HG02870 (cell line): ENCODE data around the gene RFX8.

Experiments
- ATAC-seq: cut with Tn5 transposase; IDR thresholded peaks from one replicate; pipeline ENCODE4 v1.9.1; 2021; ENCODE audit warnings: mild to moderate bottlenecking, moderate library complexity; ENCODE audit not compliant: unreplicated experiment

Gene RFX8

DNA sequence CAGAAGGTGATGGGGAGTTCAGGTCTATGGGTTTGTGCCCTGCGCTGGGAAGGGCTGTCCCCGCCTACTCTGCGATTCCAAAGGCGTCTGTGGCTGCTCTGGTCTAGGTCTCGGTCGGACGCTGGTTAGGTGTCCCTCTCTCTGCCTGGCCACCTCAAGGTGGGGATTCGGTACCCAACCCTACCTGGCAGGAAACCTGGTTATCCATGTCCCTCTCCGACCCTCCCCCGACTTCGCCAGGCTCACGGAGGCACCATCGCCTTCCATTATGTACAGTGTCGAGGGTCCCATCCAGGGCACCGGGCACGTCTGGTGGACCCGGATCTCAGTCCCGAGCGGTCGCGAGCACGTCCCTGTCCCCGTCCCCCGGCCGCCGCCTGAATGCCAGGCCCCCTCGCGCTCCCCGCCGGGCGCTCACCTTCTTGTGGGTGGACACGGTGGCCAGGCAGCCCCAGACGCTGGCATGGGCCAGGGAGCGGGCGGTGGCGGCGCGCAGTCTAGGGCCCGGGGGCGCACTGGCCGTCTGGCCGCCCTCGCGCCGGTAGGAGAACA lies 88.2 kb downstream of the RFX8 start:
- ATAC-seq: no peak

DNA sequence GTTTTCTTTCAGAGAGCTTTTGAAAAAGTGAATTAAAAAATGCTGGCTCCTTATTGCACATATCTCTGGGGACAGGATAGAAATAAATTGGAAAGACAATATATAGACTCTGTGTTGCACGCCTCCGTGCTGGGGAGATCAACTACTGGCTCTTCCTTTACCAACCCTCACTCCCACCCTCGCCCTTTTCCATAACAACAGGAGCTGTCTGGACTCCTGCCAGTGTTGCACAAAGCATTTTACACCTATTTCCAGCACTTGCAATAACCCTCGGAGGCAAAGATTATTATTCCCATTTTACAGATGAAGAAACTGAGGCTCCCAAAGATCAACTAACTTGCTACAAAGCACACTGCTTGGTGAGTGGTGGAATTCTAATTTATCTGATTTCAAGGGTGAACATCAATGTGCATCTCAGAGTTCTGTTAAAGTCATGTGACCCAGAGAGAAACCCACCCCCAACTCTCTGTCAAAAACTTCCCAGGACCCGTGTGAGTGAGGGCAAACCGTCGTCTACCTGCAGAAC lies 91.8 kb downstream of the RFX8 start:
- no peak for ATAC-seq

DNA sequence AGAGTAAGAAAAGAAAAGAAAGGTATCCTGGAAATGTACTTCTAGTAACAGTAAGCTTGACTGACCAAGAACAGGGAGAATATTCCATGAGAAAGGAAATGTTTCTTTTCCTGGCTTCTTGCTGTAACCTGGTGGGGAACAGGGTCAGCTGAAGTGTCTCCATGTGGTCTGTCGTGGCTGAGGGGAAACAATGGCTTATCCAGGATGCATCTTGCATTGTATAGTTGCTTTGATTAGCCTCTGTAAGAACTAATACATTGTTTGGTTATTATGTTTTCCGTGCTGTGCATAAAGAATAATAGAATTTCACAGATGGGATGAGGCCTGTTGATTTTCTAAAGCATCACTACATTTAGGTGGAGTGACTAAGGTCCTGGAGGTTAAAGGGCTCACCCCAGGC lies 92.5 kb downstream of the RFX8 start:
- ATAC-seq: no peak

DNA sequence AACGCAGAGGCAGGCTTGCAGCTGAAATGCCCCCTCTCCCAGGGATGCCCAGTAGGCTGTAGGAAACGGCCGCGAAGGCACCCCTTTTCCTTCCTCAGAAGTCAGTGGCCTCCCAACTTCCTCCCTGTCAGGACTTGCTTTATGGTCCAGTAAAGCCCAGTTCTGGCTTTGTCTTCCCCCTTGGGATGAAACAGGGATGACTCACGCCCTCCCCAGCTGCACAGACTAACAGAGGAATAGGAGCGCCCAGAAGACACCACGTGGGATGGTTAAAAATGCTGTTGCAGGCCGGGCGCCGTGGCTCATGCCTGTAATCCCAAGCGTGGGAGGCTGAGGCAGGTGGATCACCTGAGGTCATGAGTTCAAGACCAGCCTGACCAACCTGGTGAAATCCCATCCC lies 94.5 kb downstream of the RFX8 start:
- ATAC-seq: no peak

DNA sequence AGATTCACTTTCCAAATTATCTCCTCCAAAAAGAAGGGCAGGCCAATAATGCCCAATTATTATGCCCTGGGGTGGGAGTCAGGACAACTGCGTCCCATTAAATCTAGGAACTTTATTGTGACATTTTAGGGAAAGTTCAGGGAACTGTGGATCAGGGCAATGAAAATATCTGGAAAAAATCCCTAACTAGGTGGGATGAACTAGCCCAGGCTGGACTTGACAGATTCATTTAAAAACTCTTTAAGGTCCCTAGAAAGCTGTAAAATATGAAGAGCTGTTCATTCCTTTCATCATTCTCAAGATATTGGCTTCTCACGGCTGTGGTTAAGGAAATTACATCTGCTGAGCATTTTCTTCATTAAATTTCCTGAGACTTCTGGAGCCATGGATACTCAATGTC lies 95.8 kb downstream of the RFX8 start:
- no peak for ATAC-seq

DNA sequence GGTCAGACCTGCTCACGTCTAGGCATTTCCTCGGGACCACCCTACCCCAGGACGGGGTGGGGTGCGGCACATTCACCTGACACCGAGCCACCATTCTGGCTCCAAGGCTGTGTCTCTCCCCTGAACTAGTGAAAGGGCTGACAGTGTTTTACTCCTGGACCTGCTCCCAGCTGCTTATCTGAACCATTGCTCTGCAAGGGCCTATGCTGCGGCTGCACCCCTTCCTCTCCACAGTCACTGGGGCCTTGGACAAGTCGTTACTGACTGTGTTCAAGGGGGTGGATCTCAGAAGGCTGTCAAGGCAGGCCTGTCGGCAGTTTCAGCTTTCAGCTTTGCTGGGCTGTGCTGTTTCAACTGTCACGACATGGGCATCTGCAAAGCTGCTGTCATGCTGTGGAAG lies 99.3 kb downstream of the RFX8 start:
- no peak for ATAC-seq

DNA sequence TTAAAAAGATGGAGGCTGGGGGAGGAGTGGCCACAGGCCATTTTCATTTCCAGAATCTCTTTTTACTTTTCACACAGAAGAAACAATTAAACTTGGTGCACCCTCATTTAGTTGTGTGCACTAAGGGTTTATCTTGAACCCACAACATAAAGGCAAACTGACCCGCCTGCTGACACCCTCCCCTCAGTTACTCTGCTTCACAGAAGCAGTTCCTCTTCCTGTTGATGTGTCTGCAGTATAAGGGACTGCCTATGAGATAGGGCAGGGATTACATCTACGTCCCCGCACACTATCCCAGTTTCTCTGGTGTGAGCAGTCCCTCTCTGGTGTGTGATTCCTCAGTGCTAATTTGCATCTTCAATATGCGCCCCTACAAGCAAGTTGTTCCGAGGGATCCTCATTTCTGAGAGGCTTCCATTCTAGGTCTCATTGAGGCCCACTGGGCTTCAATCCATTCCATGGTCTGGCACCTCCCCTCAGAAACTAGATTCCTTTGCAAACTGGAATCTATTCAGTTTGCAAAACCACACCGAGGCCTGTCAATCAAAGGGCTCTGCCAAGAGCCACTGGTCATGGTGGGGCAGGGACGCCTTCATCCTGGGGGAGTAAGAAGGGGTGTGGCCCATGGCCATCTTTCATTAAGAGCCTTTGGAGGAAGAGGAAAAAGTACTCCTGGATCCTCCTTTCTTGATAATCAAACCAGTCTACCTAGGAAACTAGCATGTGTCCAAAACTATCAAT lies 99.9 kb downstream of the RFX8 start:
- ATAC-seq: no peak

DNA sequence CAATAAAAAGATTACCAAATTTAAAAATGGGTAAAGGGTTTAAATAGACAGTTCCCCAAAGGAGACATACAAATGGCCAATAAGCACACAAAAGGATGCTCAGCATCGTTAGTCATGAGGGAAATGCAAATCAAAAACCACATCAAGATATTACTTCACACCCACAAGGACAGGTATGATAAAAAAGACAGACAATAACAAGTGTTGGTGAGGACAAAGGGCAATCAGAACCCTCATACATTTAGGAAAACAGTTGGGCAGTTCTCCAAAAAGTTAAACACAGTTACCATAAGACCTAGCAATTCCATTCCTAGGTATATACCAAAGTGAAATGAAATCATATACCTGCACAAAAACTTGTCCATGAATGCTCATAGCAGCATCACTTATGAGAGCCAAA lies 102.1 kb downstream of the RFX8 start:
- no peak for ATAC-seq

DNA sequence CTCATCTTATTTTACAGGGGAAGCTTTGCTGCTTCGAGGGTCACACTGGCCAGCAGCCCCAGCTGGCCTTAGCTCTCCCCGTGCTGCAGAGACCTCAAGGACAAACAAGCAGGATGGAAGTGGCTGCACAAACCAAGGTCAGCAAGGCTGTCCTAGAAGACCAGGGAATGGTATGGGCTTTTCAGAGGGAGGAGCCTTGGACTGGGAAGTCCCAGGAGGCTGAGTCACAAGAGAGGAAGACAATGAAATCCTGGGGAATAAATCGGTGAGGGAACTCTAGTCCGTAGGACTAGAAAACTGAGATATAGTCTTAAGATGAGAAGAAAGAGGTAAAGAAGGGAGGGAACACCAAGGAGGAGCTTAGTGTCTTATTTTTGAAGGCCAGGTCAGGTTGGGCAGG lies 103.3 kb downstream of the RFX8 start:
- ATAC-seq: no peak

DNA sequence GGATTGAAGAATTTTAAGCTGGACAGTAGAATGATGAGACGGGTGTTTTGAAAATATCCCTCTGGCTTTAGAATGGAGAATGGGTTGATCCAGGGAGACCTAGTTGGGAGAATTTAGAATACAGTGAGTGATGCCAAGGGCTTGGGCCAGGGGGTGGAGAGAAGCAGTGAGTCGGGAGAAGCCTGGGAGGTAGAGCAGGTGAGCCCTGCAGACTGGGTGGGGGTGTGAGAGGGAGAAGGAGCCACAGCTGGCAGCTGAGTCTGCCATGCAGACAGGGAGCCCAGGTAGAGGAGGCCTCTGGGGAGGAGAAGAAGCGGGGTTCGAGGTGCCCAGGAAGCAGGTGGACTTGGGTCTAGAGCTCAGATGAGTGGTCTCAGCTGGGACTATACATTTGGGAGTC lies 105.8 kb downstream of the RFX8 start:
- no peak for ATAC-seq

DNA sequence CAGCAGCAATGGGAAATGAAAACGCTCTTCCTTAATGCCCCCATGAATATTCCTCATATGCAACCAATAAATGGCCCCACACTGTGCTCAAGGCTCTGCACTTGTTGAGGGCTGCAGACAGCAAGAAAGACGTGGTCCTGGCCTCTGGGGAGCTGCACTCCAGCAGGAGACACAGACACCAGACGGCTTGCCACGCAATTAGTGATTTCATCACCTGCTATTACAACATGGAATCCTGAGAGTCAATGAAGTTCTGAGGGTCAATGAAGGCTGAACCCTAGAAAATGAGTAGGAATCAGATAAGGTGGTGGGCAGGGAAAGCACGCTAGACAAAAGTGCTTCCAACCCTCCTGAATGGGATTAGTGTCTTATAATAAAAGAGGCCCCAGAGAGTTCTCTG lies 106.5 kb downstream of the RFX8 start:
- no peak for ATAC-seq

DNA sequence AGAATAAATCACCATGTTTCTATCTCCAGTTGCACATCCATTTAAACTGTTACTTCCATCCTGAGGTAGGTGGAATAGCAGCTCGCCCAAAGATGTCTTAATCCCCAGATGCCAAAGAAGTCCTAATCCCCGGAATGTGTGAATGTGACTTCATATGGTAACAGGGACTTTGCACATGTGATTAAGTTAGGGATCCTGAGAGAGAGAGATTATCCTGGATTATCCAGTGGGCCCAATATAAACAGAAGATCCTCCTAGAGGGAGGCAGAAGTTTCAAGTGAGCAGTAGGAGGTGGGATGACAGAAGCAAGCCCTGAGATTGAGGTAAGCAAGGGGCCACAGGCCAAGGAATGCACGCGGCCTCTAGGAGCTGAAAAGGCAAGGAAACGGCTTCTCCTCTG lies 107.4 kb downstream of the RFX8 start:
- no peak for ATAC-seq

DNA sequence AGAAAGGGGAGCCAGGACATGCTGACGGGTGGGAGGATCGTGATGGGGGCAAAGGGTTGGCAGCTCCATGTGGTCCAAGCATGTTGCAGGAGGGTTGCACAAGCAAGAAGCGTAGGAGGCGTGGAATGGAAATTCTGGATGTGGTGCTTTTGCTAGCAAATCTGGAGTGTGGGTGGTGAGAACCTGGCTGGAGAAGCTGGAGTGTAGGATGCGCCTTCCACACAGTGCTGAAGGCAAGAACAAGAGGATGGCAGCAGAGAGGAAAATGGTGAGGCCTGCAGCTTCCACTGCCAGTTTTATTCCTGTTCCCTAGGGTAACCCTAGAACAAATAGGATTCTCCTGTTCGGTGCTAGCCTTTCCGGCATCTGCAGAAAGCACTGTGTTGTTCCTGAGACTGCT lies 110.0 kb downstream of the RFX8 start:
- ATAC-seq: no peak

DNA sequence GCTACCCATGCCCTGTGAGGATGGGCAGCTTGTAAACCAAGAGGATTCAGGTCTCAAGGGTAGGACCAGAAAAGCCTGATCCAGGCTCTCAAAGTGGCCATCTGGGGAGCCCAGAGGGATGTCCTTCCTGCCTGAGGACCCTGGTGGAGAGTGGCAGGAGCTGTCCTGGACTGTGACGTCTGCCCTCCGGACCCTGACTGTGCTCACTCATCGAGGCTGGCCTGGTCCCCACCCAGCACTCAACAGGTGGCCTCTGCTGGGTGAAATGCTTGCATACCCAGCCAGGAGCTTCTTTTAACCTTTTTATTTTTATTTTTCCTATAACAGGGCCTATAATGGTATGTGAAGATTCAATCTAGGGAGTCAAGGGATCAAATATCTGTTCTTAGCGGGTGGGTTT lies 112.1 kb downstream of the RFX8 start:
- ATAC-seq: no peak

DNA sequence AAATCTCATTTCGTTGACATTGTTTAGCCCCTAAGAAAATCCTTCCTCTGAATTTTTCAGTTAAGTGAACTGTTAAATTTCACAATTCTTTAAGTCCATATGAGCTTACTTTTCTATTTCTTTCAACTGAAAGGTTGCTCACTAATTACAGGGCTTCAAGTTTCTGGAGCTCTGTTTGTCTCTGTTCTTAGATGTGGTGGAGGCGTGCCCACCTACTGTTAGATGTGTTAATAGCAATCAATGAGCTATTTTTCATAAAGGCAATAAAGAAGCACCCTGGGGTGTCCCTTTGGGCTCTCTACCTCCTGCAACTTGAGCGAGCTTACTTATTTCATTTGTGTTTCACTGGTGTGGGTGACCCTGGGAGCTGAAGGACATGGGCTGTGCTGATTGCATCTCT lies 112.6 kb downstream of the RFX8 start:
- no peak for ATAC-seq

DNA sequence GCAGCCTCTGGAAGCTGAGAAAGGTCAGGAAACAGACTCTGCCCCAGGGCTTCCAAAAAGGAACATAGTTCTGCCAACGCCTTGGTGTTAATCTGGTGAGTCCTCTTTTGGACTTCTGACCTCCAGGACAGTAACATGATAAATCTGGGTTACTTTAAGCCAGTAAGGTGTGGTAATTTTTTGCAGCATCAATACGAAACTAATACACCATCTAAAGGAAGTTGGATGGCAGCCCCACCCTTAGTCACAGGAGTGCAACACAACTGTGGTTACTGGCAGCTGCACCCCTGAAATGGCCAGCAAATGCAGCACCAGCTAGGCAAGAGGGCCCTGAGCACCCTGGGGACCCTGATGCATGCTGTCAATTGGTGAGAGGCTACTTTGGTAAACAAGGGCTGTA lies 113.4 kb downstream of the RFX8 start:
- ATAC-seq: no peak

DNA sequence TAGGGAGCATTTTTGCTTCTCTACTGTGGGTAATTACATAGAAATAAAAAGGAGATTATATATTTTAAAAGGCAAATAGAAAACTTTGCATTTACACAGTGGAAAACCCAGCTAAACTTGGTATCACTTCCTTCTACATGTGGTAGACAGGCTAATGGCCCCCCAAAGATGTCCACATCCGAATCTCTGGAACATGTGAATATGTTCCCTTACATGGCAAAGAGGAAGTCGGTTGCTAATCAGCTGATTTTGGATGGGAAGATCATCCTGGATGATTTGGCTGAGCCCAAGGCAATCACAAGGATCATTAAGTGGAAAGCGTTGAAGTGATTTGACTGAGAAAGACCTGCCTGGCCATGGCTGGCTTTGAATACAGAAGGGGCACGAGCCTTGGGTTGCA lies 113.8 kb downstream of the RFX8 start:
- ATAC-seq: no peak

DNA sequence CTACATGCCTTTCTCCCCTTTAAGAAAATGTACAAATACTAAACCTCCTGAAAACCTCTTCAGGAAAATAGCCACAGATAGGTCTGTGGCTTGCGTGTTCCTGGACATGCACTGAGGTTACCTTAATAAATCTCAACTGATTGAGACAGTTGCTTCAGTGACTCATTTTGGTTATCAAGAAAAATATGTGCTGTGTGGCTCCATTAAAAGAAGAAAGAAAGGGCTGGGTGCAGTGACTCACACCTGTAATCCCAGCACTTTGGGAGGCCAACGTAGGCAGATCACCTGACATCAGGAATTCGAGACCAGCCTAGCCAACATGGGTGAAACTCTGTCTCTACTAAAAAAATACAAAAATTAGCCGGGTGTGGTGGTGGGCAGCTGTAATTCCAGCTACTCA lies 114.7 kb downstream of the RFX8 start:
- ATAC-seq: no peak

DNA sequence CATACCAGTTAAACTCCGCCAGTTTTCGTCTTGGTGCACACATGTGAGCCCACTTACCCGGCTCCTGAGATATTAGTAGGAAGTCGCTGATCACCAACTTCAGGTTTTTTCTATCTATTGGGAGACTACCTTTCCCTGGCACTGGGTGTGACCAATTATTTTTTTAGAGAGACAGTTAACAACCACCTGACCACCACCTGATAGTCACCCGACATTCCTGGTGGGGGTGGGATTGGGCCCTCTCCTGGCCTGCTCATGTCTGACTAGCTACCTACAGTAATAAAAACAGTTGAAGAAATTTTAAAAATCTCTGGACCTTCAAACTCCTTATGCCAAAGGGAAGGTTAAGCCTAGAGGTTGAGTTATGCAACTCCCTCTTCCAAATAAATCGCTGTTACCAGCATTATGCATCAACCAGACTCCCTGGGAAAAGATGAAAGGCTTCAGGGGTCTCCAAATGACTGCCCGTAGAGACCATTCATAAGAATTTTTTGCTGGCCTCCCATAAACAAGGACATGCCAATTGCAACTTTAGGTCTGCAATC lies 115.4 kb downstream of the RFX8 start:
- no peak for ATAC-seq

DNA sequence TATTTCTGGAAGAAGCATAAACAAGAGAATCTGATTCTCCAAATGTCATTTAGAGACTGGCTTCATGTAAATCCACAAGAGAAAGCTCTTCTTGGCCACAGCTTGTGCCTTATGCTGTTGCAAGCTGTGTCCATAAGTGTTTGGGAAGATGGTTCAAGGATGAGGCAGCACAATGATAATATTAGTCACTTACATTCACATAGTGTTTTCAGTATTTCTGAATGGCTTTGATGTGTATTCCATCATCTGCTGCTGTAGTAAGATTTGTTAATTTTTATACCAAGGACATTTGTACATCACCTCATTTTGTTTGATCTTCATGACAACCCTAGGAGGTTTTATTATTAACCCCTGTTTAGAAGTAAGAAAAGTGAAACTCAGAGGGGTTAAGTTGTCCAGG lies 117.5 kb downstream of the RFX8 start:
- no peak for ATAC-seq

DNA sequence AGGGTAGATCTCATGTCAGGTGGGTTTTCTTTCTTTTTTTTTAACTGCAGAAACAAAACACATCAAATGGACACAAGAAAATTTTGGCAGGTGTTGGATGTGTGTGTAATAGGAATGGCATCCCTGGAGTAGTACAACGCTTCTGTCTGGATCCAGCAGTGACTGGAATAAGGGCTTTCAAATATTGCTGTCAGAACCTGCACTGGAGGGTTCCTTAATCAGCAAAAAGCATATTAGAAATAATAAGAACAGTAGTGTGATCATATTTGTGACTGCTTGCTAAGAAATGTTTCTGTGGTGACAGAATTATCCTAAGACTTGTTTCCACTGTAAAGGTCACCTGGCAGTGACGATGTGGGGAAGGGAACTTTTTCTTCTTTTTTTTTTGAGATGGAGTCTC lies 118.4 kb downstream of the RFX8 start:
- ATAC-seq: no peak

DNA sequence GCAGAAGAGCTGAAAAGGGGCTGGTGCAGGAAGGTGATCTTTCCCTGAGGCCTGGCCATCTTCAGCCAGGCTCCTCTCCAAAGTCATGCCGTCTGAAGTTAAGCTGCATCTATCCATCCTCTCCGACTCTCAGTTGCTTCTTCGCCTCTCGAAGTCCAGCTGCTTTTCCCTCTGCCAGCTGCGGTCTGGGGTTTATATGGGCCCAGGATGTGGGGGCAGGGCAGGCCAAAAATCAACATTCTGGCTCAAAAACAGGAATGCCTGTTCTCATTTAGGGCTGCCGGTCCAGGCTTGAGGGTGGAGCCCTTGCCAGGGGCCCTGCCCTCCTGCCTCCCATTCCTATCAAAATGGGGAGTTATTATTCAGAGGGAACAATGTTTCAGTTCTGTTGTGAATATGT lies 118.9 kb downstream of the RFX8 start:
- no peak for ATAC-seq
